GM03348 (cell line): ENCODE results near the gene TFEB.

Source experiments
- DNase-seq: peaks from one replicate; pipeline ENCODE4 v3.0.0; 2012; ENCODE audit warnings: low spot score

Gene TFEB

DNA sequence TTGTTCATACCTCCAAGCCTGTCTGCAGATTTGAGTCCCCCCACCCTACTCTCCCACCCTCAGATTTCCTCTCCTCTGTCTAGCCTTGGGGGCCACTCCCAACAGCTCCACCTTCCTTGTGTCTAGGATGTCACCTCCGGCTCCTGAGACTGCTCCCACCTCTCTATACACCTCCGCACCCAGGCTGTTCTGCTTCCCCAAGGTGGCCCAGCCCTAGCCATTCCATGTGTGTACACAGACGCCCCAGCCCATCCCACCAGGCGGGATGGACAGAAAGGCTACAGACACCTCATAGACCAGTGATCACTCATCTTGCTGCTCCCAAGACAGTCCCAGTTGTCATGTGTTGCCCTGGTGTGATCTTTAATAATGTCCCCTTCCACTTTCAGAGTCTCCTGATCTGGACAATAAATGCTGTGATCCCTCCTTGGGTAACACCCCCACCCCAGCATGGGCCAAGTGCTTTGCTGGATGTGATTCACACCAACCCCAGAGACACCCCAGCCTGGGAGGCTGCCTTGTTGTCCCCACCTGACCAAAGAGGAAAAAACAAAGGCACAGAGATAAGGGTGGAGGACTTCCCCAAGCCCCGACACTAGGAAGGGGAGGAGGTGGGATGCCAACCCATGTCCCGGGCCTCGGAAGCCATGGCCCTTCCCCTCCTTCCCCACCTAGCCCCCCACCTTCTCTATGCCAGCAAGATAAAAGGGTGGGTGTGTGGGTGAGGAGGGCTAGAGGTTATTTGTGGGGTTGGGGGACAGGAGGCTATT is 61.0 kb downstream of the TFEB start:
- DNase-seq, result no peak

DNA sequence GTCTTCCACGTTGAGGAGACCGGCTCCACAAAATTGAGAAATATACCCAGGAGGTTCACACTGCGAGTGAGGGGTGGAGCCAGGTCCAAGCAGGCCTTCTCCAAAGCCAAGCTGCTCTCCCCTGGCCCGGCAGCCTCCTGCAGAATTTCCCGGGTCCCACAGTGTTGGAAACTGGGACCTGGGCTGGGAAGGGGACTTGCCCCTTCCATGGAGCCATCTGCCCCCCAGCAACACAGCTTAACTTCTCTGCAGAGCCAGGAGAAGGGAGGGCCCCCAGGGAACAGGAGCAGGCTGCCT is 61.8 kb downstream of the TFEB start:
- DNase-seq, result no peak

GRCh38 chr6:41672816-41673703 is 62.3 kb downstream of the TFEB start:
- DNase-seq, result no peak

- DNase-seq, result no peak
Measured at GRCh38 chr6:41672016-41672415, 63.4 kb downstream of the TFEB start.

DNA sequence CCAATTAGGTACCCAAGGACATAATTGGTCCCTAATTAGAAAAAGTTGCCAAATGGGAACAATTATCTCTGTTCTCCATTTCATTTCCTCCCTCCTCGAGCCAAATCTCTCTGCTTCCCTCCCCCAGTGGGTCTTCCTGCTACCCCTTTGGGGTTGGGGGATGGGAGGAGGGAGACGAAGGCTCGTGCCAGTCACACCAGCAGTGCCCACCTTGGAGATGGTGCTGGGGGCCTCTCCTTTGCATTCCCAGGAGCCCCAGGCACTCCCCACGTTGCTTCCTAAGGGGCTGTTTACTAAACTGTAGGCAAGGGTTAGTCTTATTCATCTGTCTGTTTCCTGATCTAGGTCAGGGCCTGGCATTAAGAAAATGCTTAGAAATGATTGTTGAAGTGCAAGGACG is 64.0 kb downstream of the TFEB start:
- DNase-seq, result no peak

DNA sequence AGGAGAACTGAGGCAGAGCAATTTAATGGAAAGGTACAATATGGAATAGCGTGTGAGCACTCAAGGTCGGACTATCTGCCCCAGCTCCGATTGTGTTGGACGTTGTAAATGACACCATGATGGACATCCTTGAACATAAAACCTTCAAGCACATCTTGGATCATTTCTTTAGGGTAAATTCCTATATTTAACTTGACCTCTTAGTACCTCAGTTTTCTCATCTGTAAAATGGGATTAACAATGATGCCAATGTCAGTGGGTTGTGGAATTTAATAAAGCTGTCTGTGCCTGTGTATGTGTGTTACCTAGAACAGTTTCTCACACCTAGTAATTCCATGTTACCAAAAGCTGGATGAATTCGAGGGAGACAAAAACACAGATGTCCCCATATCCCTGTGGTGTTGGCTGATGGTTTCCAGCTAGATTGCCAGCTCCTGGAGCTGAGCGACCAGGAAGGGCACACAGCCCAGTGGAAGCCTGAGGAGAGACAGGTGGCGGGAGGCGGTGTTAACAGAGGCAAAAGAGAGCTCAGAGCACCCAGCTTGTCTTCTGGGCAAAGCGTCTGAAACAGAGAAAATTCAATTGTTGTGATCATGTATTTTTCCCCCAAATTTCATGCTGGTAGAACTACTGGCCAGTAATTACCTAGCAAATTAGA is 64.6 kb downstream of the TFEB start:
- no peak for DNase-seq

- no peak for DNase-seq
Measured at GRCh38 chr6:41668968-41669367, 66.4 kb downstream of the TFEB start.

GRCh38 chr6:41667195-41667594 is 68.2 kb downstream of the TFEB start:
- DNase-seq, result no peak

- no peak for DNase-seq
Measured at GRCh38 chr6:41664271-41664670, 71.1 kb downstream of the TFEB start.

GRCh38 chr6:41663568-41663967 is 71.8 kb downstream of the TFEB start:
- DNase-seq, result no peak

GRCh38 chr6:41659935-41660334 is 75.5 kb downstream of the TFEB start:
- DNase-seq, result no peak

DNA sequence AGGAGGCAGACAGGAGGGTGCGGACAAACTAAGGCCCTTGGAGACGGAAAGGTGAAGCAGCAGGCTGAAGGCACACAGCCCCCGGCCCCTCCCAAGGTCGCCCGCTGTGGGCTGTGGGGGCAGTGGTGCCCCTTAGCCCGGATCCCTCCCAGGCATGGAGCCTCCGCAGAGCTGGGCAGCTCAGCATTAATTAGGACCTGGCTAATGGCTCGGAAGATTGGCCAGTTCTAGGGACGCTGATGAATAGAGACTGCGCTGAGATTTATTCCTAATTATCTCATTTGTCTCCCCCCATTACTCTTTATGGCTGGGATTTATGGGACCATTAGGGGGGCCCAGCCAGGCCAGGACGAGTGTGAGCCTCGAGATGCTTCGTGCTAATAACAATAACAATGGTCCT is 76.8 kb downstream of the TFEB start:
- DNase-seq, result no peak

GRCh38 chr6:41657131-41658094 is 78.0 kb downstream of the TFEB start:
- no peak for DNase-seq

DNA sequence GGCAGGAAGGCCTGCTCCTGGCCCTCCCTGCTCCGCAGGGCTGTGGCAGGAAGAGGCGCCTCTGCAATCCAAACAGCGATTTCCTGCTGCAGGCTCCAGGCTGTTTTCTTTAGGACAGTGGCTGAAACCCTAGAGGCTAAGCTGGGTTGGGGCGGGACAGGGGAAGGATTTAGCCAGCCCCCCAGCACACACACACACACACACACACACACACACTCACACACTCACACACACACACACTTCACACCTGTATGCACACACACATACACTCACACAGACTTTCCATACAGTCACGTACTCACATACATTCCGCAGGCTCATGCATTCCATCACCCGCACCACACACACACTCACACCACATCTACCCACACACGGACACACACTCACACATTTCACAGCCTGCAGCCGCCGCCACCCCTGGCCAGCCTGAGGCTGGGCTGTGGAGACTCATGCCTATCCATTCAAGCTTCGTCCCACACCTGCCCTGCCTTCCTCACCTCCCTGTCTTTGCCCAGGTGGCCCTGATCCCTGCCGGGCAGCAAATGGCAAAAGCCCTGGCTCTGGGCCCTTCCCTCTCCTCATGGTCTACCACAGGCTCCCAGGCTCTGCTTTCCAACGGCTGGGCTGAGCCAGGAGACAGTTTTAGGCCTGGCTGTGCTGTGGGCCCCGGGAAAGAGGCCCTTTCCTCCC is 79.3 kb downstream of the TFEB start:
- DNase-seq, result no peak

GRCh38 chr6:41655646-41656001 is 79.8 kb downstream of the TFEB start:
- DNase-seq, result no peak

GRCh38 chr6:41655176-41655575 is 80.2 kb downstream of the TFEB start:
- no peak for DNase-seq

GRCh38 chr6:41654698-41655151 is 80.7 kb downstream of the TFEB start:
- DNase-seq, result no peak

- DNase-seq, result no peak
Measured at GRCh38 chr6:41654151-41654697, 81.2 kb downstream of the TFEB start.

- no peak for DNase-seq
Measured at GRCh38 chr6:41653691-41654090, 81.7 kb downstream of the TFEB start.

DNA sequence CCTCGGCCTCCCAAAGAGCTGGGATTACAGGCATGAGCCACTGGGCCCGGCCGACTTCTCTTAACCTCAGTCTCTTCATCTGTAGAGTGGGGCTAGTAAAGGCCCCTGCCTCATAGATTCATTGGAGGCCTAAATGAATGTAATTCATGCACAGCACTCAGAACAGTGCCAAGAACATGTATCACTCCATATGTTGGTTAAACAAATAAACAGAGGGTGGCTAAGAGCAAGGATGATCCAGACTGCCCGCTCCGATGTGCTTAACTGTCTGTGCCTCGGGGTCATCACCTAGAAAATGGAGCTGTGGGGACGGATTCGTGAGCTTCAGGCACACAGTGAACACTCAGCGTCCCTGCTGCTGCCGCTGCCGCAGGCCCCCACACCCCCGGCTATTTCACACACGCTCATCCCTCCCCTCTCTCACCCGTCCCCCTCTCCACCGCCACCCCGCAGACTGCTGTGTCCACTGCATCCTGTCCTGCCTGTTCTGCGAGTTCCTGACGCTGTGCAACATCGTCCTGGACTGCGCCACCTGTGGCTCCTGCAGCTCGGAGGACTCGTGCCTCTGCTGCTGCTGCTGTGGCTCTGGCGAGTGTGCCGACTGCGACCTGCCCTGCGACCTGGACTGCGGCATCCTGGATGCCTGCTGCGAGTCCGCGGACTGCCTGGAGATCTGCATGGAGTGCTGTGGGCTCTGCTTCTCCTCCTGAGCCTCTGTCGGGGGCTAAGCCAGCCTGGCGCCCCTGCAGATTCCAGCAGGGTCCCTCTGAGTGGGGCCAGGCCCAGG is 82.3 kb downstream of the TFEB start:
- DNase-seq, result no peak
